Activated CD4-positive, alpha-beta T cell treated with anti-CD3 and anti-CD28 coated beads, Interleukin-2, amount 50 U/mL, for 24 hours (primary cell): ENCODE data around the gene ABR.

Source experiments
- DNase-seq, 2 donors: peaks; one replicate each; pipeline ENCODE4 v3.0.0-alpha.2; 2020; ENCODE audit warnings: low read depth in 1 of 2, low spot score in 1 of 2

ABR gene

DNA sequence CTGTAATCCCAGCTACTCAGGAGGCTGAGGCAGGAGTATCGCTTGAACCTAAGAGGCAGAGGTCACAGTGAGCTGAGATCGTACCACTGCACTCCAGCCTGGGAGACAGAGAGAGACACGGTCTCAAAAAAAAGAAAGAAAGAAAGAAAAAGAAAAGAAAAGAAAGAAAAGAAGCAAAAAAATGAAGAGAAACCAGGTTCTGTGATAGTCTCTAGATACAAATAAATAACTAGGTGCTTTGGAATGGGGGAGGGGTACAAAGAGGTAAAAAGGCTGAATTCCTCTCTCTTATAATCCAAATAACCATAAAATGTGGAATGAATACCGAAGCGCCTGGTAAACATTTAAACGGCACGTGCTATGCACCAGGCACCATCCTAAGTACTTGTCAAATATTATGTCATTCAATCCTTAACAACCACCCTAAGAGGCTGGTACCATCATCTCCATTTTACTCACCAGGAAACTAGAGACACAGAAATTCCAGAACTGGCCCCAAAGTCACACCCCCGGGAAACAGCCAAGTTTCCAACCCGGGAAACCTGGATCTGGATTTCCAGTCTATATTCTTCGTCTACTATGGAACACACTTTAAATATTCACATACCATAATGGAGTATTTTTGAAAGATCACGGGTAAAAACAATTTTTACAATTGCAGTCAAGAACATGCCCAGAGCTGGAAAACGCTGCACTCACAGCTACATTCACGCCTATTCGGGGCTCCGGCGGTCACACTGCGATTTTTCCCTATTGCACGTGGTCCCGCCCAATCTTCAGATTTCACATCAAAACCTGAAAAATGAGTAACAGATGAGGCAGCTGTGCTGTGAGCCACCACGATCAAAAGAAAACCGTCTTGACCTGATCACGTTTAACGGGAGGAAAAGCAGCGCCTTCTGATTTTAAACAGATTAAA, 210.7 kb downstream of the ABR start:
- DNase-seq: no peak

GRCh38 chr17:967122-967521, 212.7 kb downstream of the ABR start:
- DNase-seq: no peak

DNA sequence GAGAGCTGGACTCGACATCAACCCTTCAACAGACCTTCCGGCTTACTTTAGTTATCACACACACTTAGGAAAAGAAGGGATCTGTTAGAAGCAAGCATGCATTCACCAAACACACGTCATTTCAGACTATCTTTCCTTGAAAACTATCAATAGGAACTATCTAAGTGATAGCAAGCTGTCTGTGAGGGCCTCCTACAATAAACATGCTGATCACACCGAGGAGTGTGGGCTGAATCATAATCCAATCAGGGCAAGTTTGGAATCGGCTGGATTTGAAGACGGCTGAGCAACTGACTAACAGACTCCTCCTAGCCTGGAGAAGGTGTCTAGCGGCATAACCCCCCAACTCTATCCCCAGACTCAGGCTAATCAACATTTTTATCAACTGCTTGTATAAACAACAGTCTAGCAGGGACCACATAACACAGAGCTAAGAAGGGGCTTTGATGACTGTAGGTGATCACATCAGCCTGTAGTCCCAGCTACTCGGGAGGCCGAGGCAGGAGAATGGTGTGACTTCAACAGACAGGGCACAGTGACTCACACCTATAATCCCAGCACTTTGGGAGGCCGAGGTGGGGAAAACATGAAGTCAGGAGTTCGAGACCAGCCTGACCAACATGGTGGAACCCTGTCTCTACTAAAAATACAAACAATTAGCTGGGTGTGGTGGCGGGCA, 214.3 kb downstream of the ABR start:
- DNase-seq: no peak

- no peak for DNase-seq
These were observed 214.9 kb downstream of the ABR start for GRCh38 chr17:964876-965275.

DNA sequence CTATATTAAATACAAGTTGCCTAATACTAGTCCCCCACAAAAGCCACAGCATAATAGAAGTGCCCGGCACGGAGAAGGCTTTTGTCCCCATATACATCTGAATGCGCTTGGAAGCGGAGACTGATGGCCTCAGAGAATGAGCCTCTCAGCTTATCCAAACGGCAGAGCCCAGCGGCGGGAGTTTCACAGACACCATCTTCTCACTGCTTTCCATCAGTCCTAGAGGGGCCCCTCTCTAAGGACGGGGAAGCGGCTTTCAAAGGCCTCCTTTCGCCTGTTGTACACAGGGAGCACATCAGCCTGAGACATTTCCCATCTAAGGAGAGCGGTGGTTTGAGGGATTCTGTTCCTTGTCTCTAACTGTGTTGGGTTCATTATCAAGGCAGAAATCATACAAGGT, 217.1 kb downstream of the ABR start:
- DNase-seq: no peak

DNA sequence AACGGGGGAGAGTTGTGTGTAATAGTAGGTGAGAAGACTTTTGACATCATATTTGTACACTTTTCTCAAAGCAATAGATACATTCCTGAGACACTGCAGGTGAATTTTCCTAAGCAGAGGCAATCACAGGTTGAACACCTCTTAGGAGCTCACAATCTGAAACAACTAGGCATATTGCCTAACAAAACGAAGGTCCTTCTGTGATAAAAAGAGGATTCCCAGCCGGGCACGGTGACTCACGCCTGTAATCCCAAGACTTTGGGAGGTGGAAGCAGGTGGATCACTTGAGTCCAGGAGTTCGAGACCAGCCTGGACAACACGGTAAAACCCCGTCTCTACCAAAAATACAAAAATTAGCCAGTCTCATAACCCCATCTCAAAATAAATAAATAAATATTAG, 217.6 kb downstream of the ABR start:
- no peak for DNase-seq

GRCh38 chr17:958712-959451, 220.9 kb downstream of the ABR start:
- no peak for DNase-seq

- no peak for DNase-seq
These were observed 221.8 kb downstream of the ABR start for GRCh38 chr17:957856-958421.

DNA sequence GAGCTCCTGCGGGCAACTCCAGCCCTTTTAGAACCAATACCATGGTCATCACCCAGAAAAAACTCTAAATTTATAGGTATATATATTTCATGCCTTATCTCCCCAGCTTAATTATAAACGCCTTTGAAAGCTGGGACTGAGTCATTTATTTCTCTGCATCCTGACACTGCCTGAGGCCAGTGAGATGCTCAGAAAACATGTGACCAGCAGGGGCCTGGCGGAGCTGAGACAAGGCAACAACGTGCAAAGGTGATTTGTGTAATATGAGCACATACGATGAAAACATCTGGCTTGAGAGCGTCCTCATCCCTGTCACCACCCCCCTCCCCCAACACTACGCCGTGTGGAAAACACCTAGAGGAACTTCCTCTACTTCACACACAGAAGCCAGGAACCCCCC, 222.9 kb downstream of the ABR start:
- no peak for DNase-seq

GRCh38 chr17:954431-955164, 225.2 kb downstream of the ABR start:
- DNase-seq: no peak

GRCh38 chr17:953767-954166, 226.0 kb downstream of the ABR start:
- DNase-seq: no peak
